ENCODE measurements around the gene ATP8B4. TPM values are rescaled to one million over a fixed set of nuclear protein-coding genes. Genes with fewer than 3 reads are reported as not detected.

The ATP8B4 gene
- polyA plus RNA-seq, 1 of the 3 experiments (the other 2 are of a cell fraction), result 0.03 TPM

GRCh38 chr15:49827311-49827710 lies 291.7 kb downstream of the ATP8B4 start (continued):
- TF ChIP-seq PBX3 (IDR thresholded peaks at IDR 0.05), result no peak
- no peak for TF ChIP-seq REST (IDR thresholded peaks at IDR 0.05; ENCODE audit: low read depth, low read length)
- no peak for TF ChIP-seq TEAD4 (IDR thresholded peaks at IDR 0.05; ENCODE audit: borderline replicate concordance, insufficient read depth)
- no peak for TF ChIP-seq SIN3A (IDR thresholded peaks at IDR 0.05; ENCODE audit: borderline replicate concordance, low read depth, low read length)
- no peak for TF ChIP-seq MEF2A (IDR thresholded peaks at IDR 0.05; ENCODE audit: borderline replicate concordance, low read depth)
- TF ChIP-seq EP300 (IDR thresholded peaks at IDR 0.05; ENCODE audit: borderline replicate concordance in 1 of 2, low read depth in 1 of 2, low read length in 1 of 2), result no peak
- no peak for TF ChIP-seq FOXJ3 (CRISPR knock-in tag; IDR thresholded peaks at IDR 0.05)
- no peak for TF ChIP-seq EZH2phosphoT487 (IDR thresholded peaks at IDR 0.05; ENCODE audit: borderline replicate concordance, low read depth)
- TF ChIP-seq MAX (IDR thresholded peaks at IDR 0.05; ENCODE audit: low read depth), result no peak
- TF ChIP-seq GATA2 (CRISPR knock-in tag; IDR thresholded peaks at IDR 0.05), result no peak
- TF ChIP-seq GABPA (IDR thresholded peaks at IDR 0.05; ENCODE audit: low read depth), result no peak

- Histone ChIP-seq H3K4me3 (ENCODE audit: low read depth in 2 of 2, low read length in 1 of 2) (no peak overlapping the region), H3K27me3 (ENCODE audit: insufficient read depth) (no peaks in the 10 kb centered on the region), H3K9me3 (no peaks in the 10 kb centered on the region), H3K27ac (ENCODE audit: low read depth in 2 of 2, low read length in 1 of 2) (no peak overlapping the region), H3K4me1 (ENCODE audit: control insufficient read depth in 1 of 2, insufficient read depth in 2 of 2, low read depth in 1 of 2, low read length in 1 of 2) (no peaks in the 10 kb centered on the region; a peak in 1 of 4 replicates), H3K9ac (no peak overlapping the region), H3K36me3 (replicated peaks in 1 of 2; ENCODE audit: control insufficient read depth in 1 of 2, insufficient read depth in 2 of 2, low read length in 1 of 2) (no peaks in the 10 kb centered on the region), H2AFZ (ENCODE audit: low read depth) (no peak overlapping the region), H3K4me2 (no peak overlapping the region), H4K20me1 (ENCODE audit: insufficient read depth) (no peaks in the 10 kb centered on the region), H3K79me2 (ENCODE audit: insufficient read depth) (no peaks in the 10 kb centered on the region), H3F3A (replicated peaks; ENCODE audit: insufficient read depth) (no peaks in the 10 kb centered on the region), H3K9me2 (no peaks in the 10 kb centered on the region)
- CTCF ChIA-PET, result no interaction called here
- DNase-seq, result no peak
- POLR2A ChIA-PET, result no interaction called here
- no peak for TF ChIP-seq NFIC (IDR thresholded peaks at IDR 0.05; ENCODE audit: borderline replicate concordance)
Measured at GRCh38 chr15:49826640-49827234, 292.3 kb downstream of the ATP8B4 start.

Data from SK-N-SH (cell line).